ENCODE measurements around the gene CAB39.

Gene CAB39

DNA sequence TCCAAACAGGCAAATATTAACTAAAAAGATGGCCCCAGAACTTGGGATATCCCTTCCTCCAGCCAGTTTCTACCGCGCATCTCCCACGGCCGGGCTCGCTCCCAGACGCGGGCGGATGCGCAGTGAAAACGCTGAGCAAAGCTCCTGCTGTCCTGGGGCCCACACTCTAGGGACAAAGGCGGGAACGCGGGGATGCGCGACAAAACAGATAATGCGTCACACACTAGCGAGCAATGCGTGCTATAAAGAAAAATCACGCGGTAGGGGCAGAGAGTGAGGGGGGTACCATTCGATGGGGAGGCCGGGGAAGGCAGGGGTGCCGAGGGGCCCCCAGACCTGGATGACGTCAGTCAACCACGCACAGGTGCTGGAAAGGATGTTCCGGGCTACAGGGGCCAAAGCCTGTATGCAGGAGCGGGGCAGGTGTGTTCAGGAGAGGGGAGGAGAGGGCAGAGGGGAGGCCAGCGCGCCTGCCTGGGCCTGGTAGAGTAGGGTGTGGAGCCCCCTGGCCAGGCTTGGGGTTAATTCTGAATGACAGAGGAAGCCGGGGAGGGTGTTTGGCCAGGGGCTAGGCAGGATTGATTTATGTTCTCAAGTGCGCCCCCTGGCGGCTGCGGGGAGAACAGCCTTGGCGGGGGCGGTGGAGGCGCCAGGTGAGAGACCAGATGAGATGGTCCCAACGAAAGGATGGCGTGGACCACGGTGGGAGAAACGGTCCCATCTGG lies 137.2 kb downstream of the CAB39 start:
- peak; percentile 38 to 62 for DNase-seq (ENCODE audit: extremely low read depth in 1 of 2, low read depth in 1 of 2)

DNA sequence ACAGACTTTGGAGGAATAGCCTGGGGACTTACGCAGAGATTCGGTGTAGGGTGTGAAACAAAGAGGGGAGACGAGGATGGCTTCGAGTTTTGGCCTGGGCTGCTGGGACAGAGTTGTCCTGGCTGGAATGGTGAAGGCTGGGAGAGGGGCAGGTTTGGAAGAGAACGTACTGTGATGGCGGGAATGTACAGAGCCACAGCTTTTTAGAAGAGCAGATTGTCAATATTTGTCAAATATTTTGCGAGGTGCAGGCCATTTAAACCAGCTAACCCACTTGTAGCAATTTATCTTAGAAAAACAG lies 137.7 kb downstream of the CAB39 start:
- no peak for DNase-seq (ENCODE audit: extremely low read depth in 1 of 2, low read depth in 1 of 2)

DNA sequence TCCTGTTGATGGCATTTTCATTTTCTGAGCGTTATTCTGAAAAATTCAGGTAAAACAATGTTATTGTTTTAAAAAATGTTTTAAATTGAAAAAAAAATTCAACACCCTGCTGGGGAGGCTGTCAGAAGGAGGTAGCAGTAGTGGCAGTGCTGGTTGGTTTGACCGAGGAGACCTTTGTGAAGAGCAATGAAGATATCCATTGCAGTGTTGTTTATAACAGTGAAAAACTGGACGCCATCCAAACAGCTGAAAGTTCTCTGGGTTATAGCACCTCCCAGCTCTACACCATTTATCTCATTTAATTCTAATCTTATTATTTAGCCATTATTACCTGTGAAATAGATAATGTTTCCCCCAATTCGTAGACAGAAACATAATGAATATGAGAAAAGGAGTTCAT lies 139.5 kb downstream of the CAB39 start:
- no peak for DNase-seq (ENCODE audit: extremely low read depth in 1 of 2, low read depth in 1 of 2)

DNA sequence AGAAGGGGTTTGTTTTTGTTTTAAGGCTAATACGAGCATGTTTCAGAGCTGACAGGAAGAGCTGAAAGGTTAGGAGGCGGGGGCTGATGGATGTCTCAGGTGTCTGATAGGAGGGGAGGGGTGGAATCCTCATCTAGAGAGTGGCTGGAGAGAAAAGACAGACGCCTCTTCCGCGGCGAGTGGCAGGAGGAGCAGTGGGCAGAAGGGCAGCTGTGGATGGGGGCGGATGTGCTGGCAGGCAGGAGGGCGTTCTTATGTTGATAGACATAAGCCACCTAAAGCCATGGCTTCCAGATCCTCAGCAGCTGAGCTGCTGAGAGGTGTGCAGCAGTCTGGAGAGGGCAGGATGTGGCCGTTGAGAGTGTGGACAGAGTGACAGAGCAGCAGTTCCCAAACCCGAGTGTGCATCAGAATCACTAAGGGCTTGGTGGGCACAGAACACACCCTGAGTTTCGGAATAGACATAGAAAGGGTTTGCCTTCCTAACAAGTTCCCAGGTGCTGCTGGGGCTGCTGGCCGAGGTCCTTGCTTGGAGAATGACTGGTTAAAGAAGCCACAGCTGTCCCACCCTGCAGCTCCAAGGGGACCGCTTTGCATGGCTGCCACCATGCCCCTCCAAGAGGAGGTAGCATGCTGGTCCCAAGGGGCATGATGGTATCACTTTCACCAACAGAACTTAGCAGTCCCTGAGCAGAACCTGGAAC lies 149.1 kb downstream of the CAB39 start:
- DNase-seq (ENCODE audit: extremely low read depth in 1 of 2, low read depth in 1 of 2), result no peak

DNA sequence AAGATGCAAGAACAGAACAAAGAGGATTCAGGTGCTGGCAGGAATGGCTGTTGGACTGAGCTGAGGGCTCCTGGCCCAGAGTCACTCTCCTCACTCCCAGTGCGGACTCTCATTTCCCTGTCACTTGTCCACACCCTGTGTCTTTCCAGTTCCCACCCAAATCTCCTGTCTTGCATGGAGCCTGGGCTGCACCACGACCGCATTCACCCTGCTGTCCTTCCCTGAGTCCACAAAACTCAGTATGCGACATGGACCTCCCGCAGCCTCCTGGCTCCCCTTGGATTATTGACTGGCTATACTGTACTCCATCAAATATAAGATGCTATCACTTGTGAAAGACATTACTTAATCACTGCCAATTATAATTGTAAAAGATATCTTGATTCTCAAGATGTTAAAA lies 149.7 kb downstream of the CAB39 start:
- no peak for DNase-seq (ENCODE audit: extremely low read depth in 1 of 2, low read depth in 1 of 2)

- DNase-seq (ENCODE audit: extremely low read depth in 1 of 2, low read depth in 1 of 2), result no peak
Measured at GRCh38 chr2:230863031-230863430, 150.4 kb downstream of the CAB39 start.

DNA sequence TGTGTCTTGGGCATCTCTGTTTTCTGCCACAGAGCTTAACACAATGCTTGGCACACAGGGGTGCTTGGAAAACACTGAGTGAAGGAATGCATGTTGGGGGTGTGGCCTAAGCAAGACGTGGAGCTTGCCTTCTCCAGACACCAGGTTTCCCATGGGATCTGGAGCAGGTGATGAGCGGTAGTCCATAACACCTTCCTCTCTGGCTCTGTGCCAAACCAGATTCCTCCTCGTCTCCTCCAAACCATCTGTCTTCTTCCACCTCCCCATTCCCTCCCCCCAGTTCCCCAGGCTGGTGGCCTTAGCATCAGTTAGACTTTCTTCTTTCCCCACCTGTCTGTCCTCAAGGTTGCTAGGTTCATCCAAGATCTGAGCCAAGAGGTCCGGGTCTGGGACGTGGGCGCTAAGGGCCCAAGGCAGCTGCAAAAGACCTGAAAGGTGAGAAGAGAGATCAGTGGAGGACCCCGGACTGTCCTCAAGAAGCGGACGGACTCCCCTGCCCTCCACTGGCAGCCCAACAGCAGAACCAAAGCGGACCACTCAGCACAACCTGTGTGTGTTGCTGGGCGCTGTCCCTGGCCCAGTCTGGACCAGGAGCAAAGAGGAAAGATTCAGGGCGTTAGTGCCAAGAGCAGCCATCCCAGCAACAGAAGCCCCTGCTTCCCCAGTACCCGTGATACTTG lies 150.9 kb downstream of the CAB39 start:
- no peak for DNase-seq (ENCODE audit: extremely low read depth in 1 of 2, low read depth in 1 of 2)

DNA sequence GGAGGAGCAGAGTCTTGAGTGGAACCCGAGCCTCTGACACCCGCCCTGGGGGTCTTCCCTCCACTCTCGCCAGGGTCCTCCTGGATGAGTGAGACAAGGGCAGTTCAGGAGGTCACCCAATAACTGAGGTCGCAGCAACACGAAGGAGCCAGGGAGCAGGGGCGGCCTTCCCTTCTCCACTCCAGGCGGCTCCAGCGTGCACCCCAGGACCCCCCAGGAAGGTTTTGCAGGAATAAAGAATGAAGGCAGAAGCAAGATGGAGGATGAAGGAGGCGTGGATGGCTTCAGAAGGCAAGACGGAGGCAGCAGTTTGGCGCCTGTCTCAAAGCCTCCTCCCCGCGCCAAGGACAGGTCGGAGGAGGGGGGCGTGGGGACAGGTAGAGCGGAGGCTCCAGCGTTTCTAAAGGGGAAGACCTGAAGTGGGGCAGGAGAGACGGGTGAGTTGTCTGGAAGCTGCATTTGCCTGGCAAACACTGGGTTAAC lies 151.5 kb downstream of the CAB39 start:
- no peak for DNase-seq (ENCODE audit: extremely low read depth in 1 of 2, low read depth in 1 of 2)

- DNase-seq (ENCODE audit: extremely low read depth in 1 of 2, low read depth in 1 of 2), result peak; percentile 38 to 62
Measured at GRCh38 chr2:230864605-230865306, 152.1 kb downstream of the CAB39 start, which contains the start of gene ITM2C. Gene ITM2C (plus strand): TSS chr2:230864942. CDS start chr2:230865026, 84 bp downstream.

DNA sequence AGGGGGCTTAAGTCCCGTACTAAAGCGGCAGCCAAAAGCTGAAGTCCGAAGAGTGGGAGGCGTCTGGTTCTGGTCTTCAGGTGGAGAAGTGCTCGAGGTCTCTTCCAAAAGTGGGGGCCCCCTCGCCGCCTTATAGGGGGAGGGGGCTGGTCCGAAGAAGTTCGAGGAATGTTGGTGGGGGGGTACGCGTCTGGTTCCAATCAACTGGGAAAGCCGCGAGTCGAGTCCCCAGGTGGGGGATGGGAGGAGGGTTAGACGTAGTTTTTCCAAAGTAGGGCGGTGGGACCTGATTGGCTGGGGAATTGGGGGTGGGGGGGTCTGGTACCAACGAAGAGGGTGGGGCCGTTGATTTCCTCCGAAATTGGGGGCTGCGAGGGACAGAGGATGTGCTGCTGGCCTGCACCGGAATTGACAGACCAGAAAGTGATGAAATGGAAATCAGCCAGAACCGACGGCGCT lies 152.7 kb downstream of the CAB39 start:
- no peak for DNase-seq (ENCODE audit: extremely low read depth in 1 of 2, low read depth in 1 of 2)

DNA sequence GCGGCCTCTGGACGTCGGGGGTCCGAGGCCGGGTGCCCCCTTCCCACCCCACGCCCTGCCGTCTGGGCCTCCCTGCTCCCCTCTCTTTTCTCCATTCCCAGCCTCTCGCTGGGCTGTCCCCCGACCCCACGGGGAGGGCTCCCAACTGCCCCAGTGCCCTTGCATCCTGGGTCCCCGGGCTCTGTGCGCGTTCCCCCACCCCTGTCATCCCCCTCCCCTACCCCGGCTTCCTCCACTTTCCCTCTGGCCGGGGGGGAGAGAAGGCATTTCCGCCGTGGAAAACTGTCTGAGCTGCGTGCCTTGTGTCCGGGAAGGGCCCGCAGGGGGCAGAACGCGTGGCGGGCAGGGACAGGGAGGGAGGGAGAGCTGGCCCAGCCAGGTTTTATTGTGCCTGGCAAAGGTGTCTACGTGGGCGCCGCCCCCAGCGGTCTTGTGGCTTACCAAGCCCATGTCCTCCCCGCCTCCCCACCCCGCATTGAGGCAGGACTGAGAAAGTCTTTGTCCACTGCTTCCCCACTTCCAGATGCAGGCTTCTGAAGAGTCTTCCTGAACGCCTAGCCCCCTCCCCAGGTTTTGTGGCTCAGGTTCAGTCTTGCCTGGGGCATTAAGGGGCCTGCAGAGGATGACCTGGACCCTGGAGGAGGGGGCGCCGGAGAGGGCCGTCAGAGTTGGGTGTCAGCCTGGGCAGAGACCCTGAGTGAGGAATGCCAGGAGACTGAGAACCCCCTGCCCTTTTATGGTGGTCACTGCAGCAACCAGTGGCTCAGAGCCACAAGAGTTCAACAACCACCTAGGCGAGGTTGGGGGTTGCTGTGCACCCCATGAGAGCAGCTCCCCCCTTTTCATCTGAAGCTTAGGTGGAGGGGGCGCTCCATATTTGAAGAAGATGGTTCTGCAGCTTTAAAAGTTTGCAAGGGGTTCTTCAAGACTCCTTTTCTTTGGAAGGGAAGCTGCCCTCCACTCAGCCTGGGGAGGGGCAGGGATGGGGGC lies 153.4 kb downstream of the CAB39 start:
- DNase-seq (ENCODE audit: extremely low read depth in 1 of 2, low read depth in 1 of 2), result no peak

GRCh38 chr2:230866756-230867523 lies 154.3 kb downstream of the CAB39 start:
- peak; percentile 32 to 52 for DNase-seq (ENCODE audit: extremely low read depth in 1 of 2, low read depth in 1 of 2)

- DNase-seq (ENCODE audit: extremely low read depth in 1 of 2, low read depth in 1 of 2), result no peak
Measured at GRCh38 chr2:230868161-230868946, 155.7 kb downstream of the CAB39 start.

DNA sequence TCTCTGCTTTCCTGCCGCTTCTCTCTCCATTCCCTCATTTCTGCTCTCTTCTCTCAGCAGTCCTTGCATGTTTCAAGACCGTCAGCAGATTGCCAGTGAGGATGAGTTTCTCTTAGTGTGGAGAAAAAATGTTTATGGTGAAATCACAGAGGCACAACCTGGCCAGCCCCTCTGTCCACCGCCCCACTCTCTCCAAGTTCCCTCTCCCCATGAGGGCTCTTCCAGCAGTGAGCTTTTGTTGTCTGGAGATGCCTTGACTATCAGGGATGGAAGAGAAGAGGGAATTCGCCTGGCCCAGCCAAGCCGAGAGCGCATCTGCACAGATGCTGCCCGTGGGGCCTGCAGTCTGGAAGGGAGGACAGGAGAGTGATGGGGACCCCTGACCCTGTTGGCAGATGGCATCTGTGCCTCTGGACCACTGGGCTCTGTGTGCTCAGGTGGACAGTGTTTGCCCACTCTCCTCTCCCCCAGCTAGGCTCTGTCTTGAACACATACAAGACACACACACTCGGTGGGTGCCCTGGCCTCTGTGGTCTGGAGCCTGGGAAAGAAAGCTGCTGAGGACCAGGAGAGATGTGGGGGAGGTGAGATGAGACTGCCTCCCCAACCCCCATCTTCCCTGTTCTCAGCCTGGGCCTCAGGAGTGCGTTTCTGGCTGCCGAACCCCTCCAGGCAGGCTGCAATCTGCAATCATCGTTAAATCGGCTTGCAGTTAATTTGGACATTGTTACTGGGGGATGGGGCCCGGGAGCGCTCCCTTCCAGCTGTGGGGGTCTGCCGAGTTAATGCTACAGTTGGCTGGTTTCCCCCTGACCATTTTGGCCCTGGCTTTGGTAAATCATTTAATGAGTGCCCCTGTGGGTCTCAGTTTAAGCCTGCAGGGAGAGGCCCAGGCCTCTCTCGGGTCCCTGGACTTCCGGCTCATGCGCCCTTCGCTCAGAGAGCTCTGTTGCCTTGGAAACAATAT lies 156.6 kb downstream of the CAB39 start:
- no peak for DNase-seq (ENCODE audit: extremely low read depth in 1 of 2, low read depth in 1 of 2)

- DNase-seq (ENCODE audit: extremely low read depth in 1 of 2, low read depth in 1 of 2), result no peak
Measured at GRCh38 chr2:230869914-230870543, 157.4 kb downstream of the CAB39 start.

Data from activated CD8-positive, alpha-beta memory T cell treated with anti-CD3 and anti-CD28 coated beads for 1 hour (primary cell).